Daoy (cell line): ENCODE data around the gene CHCHD6. TPM values are rescaled to one million over a fixed set of nuclear protein-coding genes. Genes with fewer than 3 reads are reported as not detected.

ENCODE experiments used
- DNase-seq: peaks from one replicate; pipeline ENCODE4 v3.0.0-alpha.2; 2015; ENCODE audit warnings: low read depth
- total RNA-seq: library from RNA; depleted of rRNA; stranded (reverse); fragments of >200 nt; shearing (Covaris generic); gene quantifications from 2 replicates; pipeline ENCODE4 v1.2.3, GENCODE V29; 2014

CHCHD6 gene
- total RNA-seq, 1 experiment from 2014 or later, result 19.8 TPM

DNA sequence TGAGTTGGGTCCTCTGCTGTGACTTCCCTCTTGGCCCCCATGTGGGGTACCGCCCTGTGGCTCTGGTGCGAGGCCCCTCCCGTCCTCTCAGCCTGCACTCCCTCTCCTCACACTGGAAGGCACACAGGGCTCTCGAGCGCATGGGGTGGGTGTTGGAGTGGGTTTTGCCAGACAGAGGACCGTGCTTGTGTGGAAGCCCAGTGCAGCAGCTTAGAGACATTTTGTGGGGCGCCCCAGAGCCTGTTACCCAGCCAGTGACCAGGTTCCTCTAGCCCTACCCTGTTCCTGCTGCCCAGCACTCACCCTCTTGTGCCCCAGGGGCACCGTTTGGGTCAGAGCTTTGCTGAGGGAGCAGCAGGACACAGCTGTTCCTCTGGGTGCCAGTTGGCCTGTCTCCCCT lies 288.7 kb downstream of the CHCHD6 start:
- DNase-seq, result no peak

DNA sequence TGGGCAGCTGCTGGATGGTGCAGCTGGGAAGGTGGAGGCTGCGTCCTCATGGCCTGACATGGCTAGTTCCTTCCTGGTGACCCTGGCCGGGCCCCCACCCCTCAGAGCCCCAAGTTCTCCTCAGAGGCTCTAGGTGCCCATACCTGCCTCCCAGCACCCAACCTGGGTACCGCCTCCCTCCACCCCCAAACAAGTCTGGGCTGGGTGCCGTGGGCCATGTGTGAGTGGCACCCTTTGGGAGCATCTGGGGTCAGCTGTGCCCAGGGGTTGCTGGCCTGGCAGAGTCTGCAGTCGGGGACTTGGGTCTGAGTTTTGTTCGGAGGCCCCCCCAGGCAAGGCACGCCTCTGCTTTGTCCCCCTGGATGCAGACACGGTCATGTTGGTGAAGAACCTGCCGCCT lies 289.4 kb downstream of the CHCHD6 start:
- no peak for DNase-seq

DNA sequence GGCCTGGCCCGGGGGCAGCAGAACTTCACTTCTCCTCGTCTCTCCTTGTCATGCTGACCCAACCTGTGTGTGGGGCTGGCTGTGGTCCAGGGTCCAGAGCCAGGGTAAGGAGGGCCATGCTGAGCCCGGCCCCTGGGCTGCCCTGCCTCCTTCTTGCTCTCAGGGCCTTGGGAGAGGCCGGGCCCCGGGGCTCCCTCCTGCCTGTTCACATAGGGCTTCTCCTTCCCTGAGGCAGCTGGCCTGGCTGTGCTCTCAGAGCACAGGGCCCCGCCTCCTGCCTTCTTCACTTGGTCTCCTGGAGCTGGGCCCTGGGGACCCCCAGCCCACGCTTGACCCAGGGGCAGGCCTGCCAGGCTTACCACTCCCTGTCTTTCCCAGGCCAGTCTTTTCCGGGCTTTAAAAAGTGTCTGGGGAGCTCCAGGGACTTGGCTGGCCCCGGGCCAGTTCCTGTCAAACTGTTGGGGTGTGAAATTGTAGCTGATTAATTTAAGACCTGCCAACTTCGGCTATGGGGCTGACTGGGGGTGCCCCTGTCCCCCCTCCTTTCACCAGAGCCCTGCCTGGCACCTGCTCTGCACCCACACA lies 290.7 kb downstream of the CHCHD6 start:
- no peak for DNase-seq

DNA sequence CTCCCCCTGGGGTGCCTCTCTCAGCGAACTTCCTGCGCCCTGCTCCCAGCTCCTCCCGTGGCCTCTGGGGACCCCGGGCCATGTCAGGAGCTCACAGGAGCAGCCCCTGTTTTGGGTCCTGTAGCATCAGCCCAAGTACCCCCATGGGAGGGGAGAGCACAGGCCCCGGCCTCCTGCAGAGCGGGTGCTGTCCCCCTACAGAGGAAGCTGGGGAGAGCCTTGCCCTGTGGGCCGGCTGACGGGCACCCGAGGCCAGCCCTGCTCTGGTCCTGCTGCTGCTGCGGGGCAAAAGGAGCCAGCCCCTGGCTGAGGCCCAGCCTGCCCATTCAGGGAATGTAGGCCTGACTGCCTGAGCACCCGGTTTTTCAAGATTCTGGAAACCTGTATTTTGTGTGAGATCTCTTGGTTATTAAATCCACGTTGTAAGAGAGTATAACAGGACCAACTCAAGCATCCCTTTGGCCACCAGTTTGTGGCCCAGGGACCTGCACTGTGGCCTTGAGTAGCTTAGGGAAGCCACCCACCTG lies 291.3 kb downstream of the CHCHD6 start:
- no peak for DNase-seq

DNA sequence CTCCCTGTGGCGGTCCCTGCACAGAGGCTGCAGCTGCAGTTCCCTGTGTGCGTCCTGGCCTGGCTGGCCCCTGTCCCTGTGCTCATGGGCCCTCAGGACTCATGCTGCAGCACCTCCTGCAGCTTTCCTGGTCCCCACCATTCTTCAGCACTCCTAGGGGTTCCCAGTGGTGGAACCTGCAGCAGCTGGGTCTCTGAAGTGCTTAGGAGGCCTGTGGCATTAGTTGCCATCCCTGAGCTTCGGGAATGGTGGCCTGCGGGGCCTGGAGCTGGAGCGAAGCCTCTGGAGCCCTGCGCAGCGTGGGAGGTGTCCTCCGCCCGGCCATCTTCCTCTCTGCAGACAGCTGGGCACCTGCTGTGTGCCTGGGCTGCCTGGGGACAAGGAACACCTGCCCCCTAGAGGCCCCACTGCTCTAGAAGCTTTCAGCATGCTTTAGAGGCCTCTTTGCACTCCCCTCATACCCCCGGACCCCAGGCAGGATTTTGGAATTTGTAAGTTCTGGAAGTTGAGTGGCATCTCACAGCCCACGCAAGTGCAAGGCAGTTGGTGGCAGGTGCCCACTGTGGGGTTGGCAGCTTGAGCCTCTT lies 292.0 kb downstream of the CHCHD6 start:
- no peak for DNase-seq

DNA sequence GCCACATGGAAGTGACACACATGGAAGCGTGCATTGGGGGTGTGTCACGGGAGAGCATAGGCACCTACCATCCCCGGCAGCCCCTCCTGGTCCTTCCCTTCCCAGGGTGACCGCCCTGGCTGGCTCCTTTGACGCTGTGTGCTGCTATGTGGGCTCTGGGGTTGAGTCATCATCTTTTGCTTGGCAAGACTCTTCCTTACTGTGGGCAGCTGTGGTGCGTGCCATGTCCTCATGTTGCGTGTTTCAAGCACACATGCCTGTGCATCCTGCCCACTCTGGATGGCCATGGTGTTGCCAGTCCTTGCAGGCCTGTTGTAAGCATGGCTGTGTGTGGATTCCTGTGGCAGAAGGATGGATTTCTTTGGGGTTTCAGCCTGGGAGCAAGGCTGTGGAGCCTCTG lies 292.9 kb downstream of the CHCHD6 start:
- peak; percentile 83 for DNase-seq

DNA sequence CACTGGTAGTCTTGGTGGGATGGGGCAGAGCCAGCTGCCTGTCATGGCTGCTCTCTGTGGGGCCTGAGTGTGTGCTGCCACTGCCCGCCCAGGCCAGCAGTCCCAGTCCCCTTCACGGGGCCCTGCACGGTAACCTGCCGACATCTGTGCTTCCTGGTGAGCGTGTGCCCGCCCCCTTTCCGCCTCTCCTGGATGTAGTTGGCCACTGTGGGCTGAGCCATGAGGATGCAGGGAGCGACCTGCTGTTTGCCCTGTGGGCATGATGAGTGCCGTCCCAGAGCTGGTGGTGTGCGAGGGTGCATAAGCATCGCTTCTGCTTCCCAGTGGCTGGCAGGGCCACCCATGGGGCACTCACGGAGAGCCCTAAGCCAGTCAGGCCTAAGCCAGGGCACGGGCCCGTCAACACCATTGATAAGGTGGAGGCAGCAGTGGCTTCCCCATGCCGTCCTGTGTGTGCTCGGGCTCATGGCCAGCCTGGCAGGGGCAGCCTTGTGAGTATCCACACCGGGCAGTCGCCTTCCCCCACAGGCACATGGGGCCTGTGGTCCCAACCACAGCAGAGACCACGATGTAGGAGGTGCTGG lies 293.5 kb downstream of the CHCHD6 start:
- DNase-seq, result no peak

DNA sequence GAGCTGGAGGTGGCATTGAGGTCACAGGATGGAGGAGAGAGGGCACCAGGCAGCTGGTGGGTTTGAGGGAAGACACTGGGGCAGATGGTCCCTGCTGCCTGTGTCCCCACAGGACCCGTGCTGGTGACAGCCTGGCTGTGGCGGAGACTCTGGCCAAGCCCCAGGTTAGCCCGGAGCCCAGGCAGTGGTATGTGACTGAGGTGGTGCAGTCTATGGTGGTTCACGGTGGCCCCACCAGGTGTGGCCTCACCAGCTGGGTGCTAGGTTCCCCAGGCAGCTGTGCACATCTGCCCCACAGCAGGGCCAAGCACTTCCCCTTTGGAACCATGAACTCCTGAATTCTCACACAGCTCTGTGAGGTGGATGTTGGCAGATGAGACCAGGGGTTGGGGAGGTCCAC lies 294.3 kb downstream of the CHCHD6 start:
- DNase-seq, result no peak

DNA sequence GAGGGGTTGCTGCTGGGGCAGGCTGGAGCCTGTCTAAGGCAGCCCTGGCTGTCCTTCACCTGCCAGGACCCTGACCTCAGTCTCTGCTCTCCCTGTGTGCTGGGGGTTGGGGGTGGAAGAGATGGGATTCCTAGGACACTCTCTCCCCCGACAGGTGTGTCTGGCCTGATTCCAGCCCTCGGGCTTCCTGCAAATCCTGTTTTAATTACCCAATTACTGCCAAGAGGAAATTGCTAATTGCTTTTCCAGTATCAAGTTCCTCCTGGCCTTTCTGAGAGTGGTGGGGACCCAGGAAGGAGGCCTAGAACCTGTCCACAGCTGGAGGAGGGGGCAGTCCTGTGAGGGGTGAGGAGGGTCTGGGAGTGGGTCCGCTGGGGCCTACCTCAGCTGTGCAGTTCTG lies 294.7 kb downstream of the CHCHD6 start:
- DNase-seq, result no peak

DNA sequence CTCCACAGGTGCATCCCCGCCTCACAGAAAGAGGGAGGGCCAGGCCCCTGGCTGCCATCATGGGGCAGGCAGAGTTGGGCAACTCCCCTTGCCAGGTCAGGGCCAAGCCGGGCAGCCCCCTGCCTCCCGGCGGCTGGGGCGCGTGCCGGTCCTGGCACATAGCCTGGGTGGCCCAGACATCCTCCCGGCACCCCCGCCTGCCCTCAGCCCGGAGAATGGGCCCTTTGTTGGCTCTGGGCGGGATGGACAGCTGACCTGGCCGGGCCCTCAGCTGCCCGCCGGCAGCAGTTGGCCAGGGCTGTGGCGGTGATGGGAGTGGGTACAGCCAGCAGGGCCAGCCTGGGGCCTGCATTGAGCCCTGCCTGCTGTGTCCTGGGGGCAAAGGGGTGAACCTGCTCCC lies 295.3 kb downstream of the CHCHD6 start:
- DNase-seq, result no peak

DNA sequence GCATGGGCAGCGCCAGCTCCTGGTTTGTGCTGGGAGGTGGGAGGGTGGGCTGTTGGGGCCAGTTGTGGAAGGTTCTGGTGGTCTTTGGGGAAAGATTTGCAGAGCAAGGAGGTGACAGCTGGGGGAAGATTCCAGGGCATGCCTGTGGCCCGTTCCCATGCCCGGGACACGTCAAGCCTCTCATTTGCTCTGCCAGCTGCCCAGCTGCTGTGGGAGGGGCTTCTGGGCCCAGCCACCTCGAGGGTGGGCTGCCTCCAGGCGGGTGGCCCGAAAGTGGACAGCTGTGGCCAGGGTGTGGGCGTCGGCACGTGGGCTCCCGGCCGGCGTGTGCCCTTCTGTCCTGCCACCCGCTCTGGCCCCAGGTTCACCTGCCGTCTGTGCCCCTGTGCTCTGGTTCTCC lies 296.1 kb downstream of the CHCHD6 start:
- no peak for DNase-seq

DNA sequence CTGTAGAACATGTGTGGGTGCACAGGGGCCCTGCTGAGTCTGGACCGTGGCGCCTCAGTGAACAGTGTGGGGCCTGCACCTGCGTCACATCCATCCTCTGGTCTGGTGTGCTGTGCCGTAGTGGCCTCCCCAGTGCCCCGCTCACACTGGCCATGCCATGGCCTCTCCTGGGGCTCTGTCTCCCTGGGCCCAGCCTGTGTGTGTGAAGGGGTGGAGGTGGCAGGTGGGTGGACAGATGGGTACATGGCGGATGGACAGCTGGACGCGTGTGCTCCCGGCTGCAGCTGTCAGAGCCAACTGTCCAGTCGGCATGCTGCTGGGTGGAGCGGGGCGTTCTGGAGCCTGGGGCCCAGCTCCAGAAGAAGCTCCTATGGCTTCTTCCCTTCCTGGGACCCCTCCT lies 296.7 kb downstream of the CHCHD6 start:
- no peak for DNase-seq

DNA sequence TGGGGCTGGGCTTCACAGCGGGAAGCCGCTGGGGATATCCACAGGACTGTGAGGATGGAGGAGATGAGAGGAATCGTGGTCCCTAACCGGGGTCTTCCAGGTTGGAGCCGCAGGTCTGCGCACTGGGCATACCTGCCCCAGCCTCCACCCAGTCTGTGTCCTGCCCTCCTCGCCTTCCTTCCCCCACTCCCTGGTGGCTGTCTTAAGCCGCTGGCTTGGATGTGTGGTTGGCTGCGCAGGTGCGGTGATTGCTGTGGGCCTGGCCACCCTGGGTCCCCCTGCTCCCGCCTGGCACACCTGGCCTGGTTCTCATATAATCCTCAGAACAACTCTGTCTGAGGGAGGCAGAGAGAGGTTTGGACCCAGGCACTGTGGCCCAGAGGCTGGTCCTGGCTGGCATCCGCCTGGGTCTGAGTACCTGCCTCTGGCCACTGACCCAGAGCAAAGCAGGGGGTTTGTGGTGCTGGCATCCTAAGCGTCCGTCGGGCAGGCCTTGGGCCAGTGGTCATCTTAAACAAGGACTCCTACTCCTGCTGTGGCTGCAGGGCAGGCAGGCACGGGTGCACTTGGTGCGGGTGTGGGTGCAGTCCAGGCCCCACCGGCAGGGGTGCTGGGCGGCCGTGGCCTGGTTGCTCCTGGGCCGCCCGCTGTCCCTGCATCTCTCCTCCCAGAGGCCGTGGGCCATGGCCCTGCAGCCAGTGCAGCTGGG lies 297.6 kb downstream of the CHCHD6 start:
- no peak for DNase-seq

DNA sequence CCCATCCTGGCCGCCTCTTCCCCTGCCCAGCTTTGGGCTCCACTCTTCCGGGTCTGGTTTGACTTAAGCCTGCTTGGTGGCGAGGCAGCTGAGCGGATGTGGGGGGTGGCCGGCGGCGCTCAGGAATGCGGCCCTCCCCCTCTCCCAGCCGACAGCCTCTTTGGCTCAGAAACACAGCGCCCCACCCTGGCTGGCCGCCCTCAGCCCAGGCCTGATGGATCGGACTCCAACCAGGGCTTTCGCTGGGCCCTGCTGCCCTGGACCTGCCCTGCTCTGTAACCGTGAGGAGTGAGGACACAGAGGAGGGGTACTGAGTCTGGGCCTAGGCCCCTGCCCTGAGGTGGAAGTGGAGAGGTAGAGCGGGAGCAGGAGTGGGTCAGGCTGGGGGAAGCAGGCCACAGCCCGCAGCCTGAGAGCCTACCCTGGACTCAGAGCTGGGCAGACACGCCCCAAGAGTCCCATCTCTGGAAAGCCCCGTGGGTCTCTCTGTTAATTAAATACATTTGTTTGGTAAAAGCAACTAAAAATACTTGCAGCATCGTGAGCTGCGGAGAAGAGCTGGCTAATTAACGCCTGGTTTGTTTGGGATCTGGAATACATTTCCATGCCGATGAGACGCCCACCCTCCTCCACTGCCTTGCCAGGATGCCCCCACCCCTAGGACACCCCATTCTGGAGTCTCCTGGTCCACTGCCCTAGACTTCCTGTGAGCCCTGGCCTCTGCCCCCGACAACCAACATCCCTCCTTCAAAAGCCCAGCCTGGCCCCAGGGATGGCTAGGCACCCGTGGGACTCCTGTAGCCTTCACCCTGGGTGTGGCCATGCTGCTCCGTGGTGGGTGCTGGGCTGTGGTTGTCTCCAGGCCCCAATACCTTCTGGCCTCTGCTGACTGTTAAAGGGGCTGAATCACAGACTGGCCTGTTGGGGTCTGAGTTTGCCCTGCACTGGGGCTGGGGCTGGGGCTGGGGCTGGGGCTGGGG lies 298.4 kb downstream of the CHCHD6 start:
- peak; percentile 95 for DNase-seq

DNA sequence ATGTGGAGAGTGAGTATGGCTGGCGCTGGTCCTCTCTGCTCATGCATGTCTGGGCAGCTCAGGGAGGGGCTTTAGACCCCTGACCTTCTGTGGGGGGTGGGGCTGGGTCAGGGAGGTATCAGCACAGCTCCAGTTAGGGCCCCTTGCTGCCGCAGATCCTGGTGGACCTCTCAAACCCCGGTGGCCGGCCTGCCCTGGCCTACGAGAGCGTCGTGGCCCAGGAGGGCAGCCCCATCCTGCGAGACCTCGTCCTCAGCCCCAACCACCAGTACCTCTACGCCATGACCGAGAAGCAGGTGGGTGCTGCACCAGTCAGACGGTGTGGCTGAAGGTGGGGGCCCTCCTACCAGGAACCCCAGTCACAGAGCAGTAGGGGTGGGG lies 299.1 kb downstream of the CHCHD6 start:
- no peak for DNase-seq

DNA sequence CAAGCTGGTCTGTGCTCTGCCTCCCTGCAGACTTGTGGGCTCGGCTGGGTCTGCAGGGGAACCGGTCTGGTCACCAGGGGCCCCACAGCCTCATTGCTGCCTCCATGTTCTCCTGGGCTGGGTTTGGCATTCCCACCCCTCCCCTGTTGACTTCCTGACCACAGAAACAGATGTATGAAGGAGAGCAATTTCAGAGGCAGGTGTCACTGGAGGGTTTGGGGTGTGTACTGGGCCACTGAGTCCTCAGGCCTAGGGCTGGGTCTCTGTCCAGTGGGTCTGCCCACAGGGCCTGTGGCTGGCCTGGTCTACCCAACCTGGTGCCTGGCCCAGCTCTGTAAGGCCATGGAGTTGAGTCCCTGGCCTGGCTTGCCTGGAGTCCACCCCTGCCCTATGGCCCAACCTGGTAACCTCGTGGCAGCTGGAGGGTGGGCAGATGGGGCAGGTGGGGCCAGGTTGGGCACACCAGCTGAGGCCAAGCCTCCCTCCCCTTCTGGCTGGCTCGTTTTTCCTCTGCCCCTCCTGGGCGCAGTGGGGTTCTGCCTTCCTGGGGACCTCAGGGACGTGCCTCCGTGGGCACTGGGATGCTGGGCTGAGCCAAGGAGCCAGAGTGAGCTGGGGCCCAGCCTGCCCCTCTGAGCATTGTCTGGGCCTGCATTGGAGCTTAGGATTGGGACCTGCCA lies 299.7 kb downstream of the CHCHD6 start:
- no peak for DNase-seq

DNA sequence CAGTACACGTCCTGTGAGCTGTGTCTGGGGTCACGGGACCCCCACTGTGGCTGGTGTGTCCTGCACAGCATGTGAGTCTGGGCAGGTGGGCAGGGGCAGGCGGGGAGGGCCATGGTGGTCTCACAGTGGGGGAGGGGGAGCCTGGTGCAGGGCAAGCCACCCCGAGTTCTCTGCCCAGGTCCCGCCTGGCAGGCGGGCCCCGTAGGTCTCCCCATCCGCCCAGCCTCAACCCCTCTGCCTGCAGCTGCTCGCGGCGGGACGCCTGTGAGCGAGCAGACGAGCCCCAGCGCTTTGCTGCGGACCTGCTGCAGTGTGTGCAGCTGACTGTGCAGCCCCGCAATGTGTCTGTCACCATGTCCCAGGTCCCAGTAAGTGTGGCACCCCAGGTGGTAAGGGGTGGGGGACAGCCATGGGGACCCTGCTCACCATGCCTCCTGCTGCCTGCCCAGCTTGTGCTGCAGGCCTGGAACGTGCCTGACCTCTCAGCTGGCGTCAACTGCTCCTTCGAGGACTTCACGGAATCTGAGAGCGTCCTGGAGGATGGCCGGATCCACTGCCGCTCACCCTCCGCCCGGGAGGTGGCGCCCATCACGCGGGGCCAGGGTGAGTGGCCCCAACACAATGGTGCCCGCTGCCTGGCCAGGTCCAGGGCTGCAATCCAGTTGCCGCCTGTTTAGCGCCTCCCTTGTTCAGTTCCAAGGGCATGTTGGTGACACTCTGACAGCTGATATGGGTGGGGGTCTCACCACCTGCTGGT lies 300.8 kb downstream of the CHCHD6 start:
- DNase-seq, result no peak

DNA sequence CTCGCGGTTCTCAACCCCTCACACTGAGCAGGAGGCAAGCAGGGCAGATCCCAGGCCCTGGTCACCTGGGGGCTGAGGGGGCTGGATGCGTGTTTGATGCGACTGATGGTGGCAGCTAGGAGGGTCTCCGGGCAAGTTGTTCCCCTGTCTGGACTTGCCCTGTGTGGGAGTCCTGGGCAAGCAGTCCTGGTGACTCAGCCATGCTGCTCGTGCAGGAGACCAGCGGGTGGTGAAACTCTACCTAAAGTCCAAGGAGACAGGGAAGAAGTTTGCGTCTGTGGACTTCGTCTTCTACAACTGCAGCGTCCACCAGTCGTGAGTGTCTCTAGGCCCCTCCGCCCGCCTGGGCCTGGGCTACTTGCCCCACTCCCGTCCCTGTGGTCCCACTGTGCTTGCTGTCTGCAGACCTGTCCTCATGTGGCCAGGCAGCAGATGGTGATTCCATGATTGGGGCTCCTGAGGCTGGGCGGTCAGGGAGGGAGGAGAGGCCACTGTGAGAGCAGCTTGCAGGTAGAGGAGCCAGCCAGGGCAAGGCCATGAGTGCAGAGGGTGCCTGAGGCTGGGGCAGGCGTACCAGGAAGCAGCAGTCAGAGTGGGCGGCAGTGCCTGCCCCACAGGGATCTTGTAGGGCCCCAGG lies 301.9 kb downstream of the CHCHD6 start:
- DNase-seq, result no peak

DNA sequence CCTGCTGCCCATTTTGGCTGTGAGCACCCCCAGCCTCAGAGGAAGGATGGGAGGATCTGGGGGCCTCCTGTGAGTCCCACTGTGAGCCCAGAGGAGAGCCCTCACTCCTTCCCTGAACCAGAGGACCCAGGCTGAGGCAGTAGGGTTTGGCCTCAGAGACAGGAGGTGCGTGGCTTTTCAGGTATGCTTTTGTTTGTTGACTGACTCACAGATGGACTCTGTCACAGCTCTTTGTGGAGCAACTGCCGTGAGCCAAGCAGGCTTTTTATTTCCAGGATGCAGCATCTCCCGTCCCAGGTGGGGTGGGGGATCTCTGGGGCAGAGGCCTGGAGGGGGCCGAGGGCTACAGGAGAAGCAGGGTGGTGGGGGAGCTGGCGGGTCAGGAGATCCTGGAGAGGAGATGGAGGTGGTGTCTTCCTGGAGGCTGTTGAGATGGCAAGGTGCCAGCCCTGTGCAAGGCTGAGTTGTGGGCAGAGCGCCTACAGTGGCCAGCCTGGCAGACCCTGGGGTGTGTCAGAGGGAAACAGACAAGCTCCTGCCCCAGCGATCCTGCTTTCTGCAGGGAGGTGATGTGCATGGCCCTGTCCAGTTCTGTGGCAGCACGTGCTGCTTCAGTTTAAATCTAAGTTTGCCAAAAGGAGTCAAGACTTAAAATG lies 302.9 kb downstream of the CHCHD6 start:
- no peak for DNase-seq
